Esophagus muscularis mucosa (tissue), 3 donors: Measurements from ENCODE around the gene TRIM38.

Experiments
- POLR2A ChIP-seq: fragments of 450-650 bp; IDR thresholded peaks from one replicate; pipeline ENCODE4 v1.6.1; 2017; ENCODE audit warnings: antibody characterized with exemption, moderate library complexity, mild to moderate bottlenecking, low read depth
- POLR2AphosphoS5 ChIP-seq, 2 donors: sonication (generic); formaldehyde crosslinking; IDR thresholded peaks; one replicate each; pipeline ENCODE4 v1.6.1; 2017; ENCODE audit warnings: antibody characterized with exemption in 2 of 2
- TF ChIP-seq, protein P1 (sequence below), 3 experiments: fragments of 200-600 bp in 2 of 3; fragments of 450-650 bp in 1 of 3; sonication (generic) in 2 of 3; IDR thresholded peaks; one replicate each; pipeline ENCODE4 v1.5.1; 2017 to 2019; ENCODE audit warnings: antibody characterized with exemption in 3 of 3, mild to moderate bottlenecking in 2 of 3, moderate library complexity in 1 of 3

DNA sequence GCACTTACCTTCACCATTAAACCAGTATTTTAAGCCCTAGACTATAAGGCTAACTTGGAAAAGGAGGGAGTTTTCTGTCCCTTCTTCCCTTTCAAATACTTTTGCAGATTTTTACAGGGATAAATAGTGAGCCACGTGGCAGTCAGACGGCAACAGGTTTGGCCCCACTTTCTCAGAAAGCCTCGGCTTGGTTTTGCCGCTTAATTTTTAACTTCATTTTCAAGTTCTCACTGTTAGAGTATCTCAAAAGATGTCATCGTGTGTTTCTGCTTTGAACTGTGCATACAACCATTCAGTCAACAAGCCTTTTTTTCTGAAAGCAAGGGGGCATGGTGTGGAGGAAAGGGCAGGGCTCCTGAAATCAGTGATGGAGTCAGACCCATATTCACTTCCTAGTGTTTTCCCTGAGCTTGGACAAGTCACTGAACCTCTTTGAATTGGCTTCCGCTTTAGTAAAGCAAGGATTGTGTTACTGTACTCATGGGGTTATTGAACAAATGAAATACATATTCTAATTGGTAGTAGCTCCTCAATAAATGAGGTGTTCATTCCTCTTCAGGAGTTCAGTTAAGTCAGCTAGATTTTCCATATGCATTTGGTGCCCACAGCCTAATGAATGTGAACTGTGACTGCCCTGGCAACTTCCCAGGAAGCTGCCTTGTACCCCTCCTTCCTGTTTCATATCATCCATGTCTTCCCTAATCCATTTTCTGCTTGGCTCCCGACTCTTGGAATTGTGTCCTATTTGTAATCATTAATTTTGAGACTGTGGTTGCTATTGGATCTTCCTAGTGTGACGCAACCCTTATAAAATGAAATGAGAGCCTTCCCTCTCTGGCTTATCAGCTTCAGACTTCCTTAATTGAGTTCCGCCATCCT lies 31.8 kb upstream of the TRIM38 start, which contains the start of gene SLC17A2:
- TF ChIP-seq, protein P1, sequence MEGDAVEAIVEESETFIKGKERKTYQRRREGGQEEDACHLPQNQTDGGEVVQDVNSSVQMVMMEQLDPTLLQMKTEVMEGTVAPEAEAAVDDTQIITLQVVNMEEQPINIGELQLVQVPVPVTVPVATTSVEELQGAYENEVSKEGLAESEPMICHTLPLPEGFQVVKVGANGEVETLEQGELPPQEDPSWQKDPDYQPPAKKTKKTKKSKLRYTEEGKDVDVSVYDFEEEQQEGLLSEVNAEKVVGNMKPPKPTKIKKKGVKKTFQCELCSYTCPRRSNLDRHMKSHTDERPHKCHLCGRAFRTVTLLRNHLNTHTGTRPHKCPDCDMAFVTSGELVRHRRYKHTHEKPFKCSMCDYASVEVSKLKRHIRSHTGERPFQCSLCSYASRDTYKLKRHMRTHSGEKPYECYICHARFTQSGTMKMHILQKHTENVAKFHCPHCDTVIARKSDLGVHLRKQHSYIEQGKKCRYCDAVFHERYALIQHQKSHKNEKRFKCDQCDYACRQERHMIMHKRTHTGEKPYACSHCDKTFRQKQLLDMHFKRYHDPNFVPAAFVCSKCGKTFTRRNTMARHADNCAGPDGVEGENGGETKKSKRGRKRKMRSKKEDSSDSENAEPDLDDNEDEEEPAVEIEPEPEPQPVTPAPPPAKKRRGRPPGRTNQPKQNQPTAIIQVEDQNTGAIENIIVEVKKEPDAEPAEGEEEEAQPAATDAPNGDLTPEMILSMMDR (IDR thresholded peaks at IDR 0.05): no peak
- TF ChIP-seq POLR2AphosphoS5 (IDR thresholded peaks at IDR 0.05): no peak
- no peak for TF ChIP-seq POLR2A
